Measurements from ENCODE around the gene SETX.

The SETX gene

GRCh38 chr9:132364068-132364467 lies 9.3 kb upstream of the SETX start:
- no peak for DNase-seq
- in situ Hi-C loops (cut with HindIII; ENCODE audit: low pct_ligation_motif_present, low pct_unique_long_range_greater_than_20kb, low sequenced_read_pairs), result no loop called here

DNA sequence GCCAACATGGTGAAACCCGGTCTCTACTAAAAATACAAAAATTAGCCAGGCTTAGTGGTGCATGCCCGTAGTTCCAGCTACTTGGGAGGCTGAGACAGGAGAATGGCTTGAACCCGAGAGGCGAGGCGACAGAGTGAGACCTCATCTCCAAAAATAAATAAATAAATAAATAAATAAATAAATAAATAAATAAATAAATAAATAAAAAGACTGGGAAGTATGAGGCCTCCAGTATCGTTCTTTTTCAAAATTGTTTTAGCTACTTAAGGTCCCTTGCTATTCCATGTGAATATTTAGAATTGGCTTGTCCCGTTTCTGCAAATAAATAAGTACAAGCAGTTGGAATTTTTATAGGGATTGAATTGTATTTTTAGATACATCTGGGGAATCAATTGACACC lies 3.0 kb upstream of the SETX start:
- in situ Hi-C loops (cut with HindIII; ENCODE audit: low pct_ligation_motif_present, low pct_unique_long_range_greater_than_20kb, low sequenced_read_pairs), result no loop called here

GRCh38 chr9:132356324-132356924 lies 1.6 kb upstream of the SETX start:
- no peak for DNase-seq
- in situ Hi-C loops (cut with HindIII; ENCODE audit: low pct_ligation_motif_present, low pct_unique_long_range_greater_than_20kb, low sequenced_read_pairs), result no loop called here

More for the DNA sequence above, 3.0 kb upstream of the SETX start:
- no peak for DNase-seq

- in situ Hi-C loops (cut with HindIII; ENCODE audit: low pct_ligation_motif_present, low pct_unique_long_range_greater_than_20kb, low sequenced_read_pairs), result no loop called here
- no peak for DNase-seq
These were observed 3.3 kb downstream of the SETX start for GRCh38 chr9:132351404-132352045.

DNA sequence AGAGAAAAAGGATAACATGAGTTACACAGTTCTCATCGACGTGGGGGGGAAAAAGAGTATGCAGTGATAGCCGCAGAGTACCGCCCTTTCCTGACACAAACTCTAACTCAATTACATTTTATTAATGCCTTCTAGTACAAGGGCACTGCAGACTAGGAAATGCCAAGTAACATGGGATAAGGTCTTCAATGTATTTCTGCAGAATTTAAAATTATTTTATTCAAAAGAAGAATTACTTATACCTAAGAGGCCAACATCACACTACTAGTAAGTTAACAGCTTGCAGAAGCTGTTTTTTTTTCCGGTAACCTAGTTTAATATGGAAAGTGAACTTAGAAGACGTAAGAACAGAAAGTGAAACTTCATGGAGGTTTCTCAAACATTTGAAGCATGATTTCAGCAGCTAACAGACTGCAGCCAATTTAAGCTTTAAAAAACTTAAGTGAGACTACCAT lies 3.9 kb downstream of the SETX start:
- in situ Hi-C loops (cut with HindIII; ENCODE audit: low pct_ligation_motif_present, low pct_unique_long_range_greater_than_20kb, low sequenced_read_pairs), result no loop called here
- peak; percentile 11 for DNase-seq

DNA sequence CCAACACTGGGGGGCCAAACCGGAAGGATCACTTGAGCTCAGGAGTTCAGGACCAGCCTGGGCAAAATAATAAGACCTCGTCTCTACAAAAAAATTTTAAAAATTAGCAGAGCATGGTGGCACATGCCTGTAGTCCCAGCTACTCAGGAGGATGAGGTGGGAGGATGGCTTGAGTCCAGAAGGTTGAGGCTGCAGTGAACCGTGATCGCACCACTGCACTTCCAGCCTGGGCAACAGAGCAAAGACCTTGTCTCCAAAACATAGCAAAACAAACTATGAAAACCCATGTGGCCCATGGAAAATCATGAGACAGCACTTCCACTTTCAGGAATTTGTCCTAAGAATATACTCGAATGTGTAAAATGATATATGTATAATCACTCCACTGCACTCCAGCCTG lies 6.1 kb downstream of the SETX start:
- DNase-seq, result peak; percentile 43
- in situ Hi-C loops (cut with HindIII; ENCODE audit: low pct_ligation_motif_present, low pct_unique_long_range_greater_than_20kb, low sequenced_read_pairs), result no loop called here

GRCh38 chr9:132346177-132346576 lies 8.6 kb downstream of the SETX start:
- DNase-seq, result no peak
- in situ Hi-C loops (cut with HindIII; ENCODE audit: low pct_ligation_motif_present, low pct_unique_long_range_greater_than_20kb, low sequenced_read_pairs), result no loop called here

DNA sequence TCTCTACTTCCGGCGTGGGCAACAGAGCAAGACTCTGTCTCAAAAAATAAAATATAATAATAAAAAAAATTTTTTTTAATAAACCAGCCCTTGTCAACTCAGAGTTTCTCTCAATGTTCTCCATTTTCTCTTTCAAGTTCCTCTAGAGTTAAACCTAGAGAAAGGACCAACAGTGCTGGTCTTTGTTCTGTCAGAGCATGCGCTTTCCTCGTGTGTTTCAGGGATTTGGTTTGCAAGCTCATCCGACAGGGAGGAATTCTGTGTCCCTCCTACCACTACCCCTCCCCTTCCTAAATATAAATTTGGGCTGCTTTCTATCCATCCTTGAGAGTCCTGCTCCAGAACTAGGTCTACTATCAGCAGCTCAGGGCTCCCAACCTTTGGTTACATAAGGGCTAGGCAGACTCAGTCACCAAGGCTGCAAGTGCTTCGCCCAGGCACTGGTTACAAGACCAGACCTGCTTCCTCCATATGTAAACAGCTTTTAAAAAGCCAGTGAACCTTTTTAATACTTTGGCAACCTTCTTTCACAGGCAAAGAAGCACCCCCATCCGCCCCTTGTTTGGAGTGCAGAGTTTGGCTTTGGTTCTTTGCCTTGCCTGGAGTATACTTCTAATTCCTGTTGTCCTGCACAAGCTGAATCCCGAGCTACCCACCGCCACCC lies 13.5 kb downstream of the SETX start:
- no peak for DNase-seq
- in situ Hi-C loops (cut with HindIII; ENCODE audit: low pct_ligation_motif_present, low pct_unique_long_range_greater_than_20kb, low sequenced_read_pairs), result no loop called here

DNA sequence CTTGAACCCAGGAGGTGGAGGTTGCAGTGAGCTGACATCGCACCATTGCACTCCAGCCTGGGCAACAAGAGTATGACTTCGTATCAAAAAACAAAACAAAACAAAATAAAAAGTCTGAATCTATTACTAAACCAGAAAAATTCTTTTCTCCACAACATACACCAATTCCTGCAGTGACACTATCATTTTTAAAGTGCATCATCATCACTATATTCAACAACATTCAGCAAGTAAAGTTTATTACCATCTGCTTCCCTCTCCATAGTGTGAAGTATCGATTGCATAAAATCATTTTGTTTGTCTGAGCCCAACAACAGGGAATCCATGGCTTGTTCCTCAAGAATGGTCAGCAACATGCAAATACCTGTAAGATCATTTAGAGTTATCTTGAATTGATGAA lies 20.4 kb downstream of the SETX start:
- DNase-seq, result no peak
- in situ Hi-C loops (cut with HindIII; ENCODE audit: low pct_ligation_motif_present, low pct_unique_long_range_greater_than_20kb, low sequenced_read_pairs), result no loop called here

GRCh38 chr9:132333556-132333955 lies 21.2 kb downstream of the SETX start:
- DNase-seq, result no peak
- in situ Hi-C loops (cut with HindIII; ENCODE audit: low pct_ligation_motif_present, low pct_unique_long_range_greater_than_20kb, low sequenced_read_pairs), result no loop called here

- DNase-seq, result no peak
- in situ Hi-C loops (cut with HindIII; ENCODE audit: low pct_ligation_motif_present, low pct_unique_long_range_greater_than_20kb, low sequenced_read_pairs), result no loop called here
These were observed 26.2 kb downstream of the SETX start for GRCh38 chr9:132328580-132328979.

DNA sequence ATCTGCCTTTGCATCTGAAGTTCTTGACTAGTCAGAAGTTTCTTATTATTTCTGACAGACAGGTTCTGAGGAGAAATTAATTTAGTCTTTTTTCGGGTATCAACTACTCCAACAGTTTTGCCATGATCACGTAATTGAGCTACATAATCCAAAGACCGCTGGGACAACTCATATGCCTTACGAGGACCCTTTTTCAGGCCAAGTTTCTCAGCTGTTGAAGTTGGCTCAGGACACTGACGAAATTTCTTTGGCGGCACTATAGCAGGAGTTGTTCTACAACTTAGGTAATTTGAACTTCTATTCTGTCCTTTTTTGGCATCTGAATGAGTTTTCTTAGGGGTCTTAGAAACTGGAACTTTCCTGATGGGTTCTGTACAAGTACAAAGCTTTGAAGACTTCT lies 27.2 kb downstream of the SETX start:
- in situ Hi-C loops (cut with HindIII; ENCODE audit: low pct_ligation_motif_present, low pct_unique_long_range_greater_than_20kb, low sequenced_read_pairs), result no loop called here
- no peak for DNase-seq

DNA sequence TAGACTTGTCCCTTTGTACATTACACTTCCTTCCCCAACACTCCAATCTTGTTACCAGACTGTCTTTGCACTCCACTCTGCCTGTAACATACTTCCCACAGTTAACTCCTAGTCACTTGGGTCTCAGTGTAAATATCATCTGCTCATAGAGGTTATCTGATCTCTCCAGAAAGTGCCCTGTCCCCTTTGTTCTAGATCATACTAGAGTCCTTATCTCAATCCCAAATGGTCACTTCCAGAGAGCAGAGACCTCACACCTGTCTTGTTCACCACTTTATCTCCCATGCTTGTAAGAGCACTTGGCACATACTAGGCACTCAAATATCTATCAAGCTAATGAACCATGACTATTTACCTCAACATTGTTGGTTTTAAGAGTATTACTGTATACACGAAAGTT lies 30.4 kb downstream of the SETX start:
- DNase-seq, result no peak
- in situ Hi-C loops (cut with HindIII; ENCODE audit: low pct_ligation_motif_present, low pct_unique_long_range_greater_than_20kb, low sequenced_read_pairs), result no loop called here

DNA sequence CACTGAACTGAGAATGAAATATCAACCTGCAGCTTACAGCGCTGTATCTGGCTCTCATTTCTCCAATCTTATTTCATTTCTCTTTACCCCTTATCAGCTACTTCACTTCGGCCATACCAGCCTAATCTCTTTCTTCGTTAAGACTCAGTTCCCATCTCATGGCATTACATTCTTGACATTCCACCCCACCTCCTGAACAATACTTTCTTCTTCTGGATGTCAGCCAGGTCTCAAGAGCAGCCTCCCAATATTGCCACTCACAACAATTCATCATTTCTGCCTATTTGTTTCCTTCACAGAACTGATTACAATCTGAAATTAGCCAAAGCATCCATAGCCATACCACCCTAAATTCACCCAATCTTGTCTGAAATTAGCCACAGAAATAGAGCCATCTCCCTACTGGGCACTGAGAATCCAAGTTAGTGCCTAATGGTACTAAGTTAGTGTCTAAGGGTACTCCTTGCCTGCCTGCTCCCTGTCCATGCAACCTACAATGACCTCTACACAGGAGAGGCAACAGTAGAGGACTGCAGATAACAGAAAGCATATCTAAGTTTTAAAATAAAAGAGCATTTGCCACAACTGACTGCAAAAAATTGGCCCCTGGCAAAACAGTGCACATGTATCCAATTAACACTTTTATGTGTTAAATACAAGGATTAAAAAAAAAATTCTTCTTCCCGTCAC lies 35.2 kb downstream of the SETX start:
- in situ Hi-C loops (cut with HindIII; ENCODE audit: low pct_ligation_motif_present, low pct_unique_long_range_greater_than_20kb, low sequenced_read_pairs), result no loop called here
- no peak for DNase-seq

DNA sequence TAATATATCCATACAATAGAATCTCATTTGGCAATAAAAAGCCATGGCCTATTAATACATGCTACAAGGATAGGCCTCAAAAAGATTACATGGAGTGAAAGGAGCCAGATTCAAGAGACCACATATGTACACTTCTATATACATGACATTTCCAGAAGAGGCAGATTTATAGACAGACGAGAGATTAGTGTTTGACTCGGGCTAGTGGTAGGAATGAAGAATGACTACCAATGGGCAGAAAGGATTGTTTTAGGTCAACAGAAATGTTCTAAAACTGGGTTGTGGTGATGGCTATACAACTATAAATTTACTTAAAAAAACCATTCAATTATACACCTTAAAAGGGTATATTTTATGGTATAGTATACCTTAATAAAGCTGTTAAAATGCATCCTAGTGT lies 41.9 kb downstream of the SETX start:
- in situ Hi-C loops (cut with HindIII; ENCODE audit: low pct_ligation_motif_present, low pct_unique_long_range_greater_than_20kb, low sequenced_read_pairs), result no loop called here
- DNase-seq, result peak; percentile 1

GRCh38 chr9:132312426-132312825 lies 42.4 kb downstream of the SETX start:
- DNase-seq, result no peak
- in situ Hi-C loops (cut with HindIII; ENCODE audit: low pct_ligation_motif_present, low pct_unique_long_range_greater_than_20kb, low sequenced_read_pairs), result no loop called here

GRCh38 chr9:132311978-132312377 lies 42.8 kb downstream of the SETX start:
- in situ Hi-C loops (cut with HindIII; ENCODE audit: low pct_ligation_motif_present, low pct_unique_long_range_greater_than_20kb, low sequenced_read_pairs), result no loop called here
- no peak for DNase-seq

DNA sequence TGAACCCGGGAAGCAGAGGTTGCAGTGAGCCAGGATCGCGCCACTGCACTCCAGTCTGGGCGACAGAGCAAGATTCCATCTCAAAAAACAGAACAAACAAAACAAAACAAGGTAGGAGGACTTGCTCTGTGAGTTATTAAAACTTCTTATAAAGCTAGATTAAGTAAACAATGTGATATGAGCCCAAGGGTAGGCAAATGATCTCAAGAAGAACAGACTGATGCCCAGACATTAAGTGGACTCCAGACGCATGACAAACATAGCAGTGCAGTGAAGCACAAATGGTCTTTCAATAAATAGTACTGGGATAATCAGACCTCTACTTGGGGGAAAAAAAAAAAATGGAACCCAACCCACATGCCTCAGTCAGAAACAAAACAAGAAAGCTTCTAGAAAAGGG lies 45.7 kb downstream of the SETX start:
- in situ Hi-C loops (cut with HindIII; ENCODE audit: low pct_ligation_motif_present, low pct_unique_long_range_greater_than_20kb, low sequenced_read_pairs), result no loop called here
- no peak for DNase-seq

- in situ Hi-C loops (cut with HindIII; ENCODE audit: low pct_ligation_motif_present, low pct_unique_long_range_greater_than_20kb, low sequenced_read_pairs), result no loop called here
- no peak for DNase-seq
These were observed 53.3 kb downstream of the SETX start for GRCh38 chr9:132301521-132301920.

Measured in ACHN (cell line).